Right lung (tissue), 10 donors: Measurements from ENCODE around the gene LCE3A. TPM values are rescaled to one million over a fixed set of nuclear protein-coding genes. Genes with fewer than 3 reads are reported as not detected.
"Not testable (repeated sequence)": the region's sequence is repeated elsewhere in the genome, so short reads cannot be mapped to it uniquely, and the experiment has no call there.

Experiments used
- DNase-seq, 2 donors: peaks; one replicate each; pipeline ENCODE4 v3.0.0-alpha.2; 2013
- long read RNA-seq, 8 donors: transcript quantifications; one replicate each; lab custom pipeline, GENCODE V29; 2026
- polyA plus RNA-seq, 5 donors: library from polyadenylated mRNA; unstranded; fragments of 120-200 nt; gene quantifications; one replicate each; pipeline versions ENCODE4 v1.2.1 to v1.2.3, GENCODE V29; 2013; ENCODE audit warnings: inconsistent platforms in 1 of 5, low replicate concordance in 1 of 5; ENCODE audit not compliant: insufficient read length in 5 of 5, insufficient read depth in 1 of 5

Gene LCE3A
- not detected for polyA plus RNA-seq
- long read RNA-seq, donor 1 = 0 reads
- long read RNA-seq, donor 2 = 0 reads
- long read RNA-seq, donor 3 = 0 reads
- long read RNA-seq, donor 4 = 0 reads
- long read RNA-seq, donor 5 = 0 reads
- long read RNA-seq, donor 6 = 0 reads
- long read RNA-seq, donor 7 = 0 reads
- long read RNA-seq, donor 8 = 0 reads

GRCh38 chr1:152622803-152623202 lies at the start of gene LCE3A:
Gene LCE3A (minus strand): TSS chr1:152623103. CDS start chr1:152623103, 0 bp downstream.
- DNase-seq = no peak

- no peak for DNase-seq
These were observed 44.7 kb upstream of the LCE3A start for GRCh38 chr1:152667648-152668047.

DNA sequence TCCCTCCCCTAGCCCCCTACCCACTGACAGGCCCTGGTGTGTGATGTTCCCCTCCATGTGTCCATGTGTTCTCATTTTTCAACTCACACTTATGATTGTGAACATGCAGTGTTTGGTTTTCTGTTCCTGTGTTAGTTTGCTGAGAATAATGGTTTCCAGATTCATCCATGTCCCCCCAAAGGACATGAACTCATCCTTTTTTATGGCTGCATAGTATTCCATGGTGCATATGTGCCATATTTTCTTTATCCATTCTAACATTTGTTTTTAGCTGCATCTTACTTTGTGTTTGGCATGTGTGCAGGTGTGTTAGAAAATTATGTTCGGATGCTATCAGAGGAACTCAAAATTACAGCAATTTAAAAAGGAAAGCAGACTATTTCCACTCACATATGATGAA lies 43.3 kb upstream of the LCE3A start:
- DNase-seq = not testable (repeated sequence)

DNA sequence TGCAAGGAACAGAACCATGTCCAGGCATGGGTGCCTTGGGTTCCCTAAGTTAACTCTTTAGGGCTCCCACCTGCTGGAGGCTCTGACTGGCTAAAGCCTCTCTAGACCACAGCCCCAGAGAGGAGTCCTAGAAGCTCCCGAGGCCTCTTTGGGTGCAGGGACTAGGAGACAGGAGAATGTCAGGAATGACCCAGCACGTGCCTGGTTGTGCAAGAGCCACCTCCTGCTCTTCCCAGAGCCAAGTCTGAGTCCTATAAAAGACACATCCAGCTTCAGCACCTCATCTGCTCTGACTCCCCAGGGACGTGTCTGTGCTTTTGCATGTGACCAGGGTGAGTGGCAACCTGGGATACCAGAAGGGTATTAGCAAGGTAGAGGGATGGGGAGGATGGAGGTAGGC lies 40.2 kb upstream of the LCE3A start, which contains the start of gene LCE2D:
TSS of gene LCE2D (plus strand) at position 283 of the 400 bp plus-strand sequence. CDS start 726 bp downstream, outside the sequence.
- no peak for DNase-seq

DNA sequence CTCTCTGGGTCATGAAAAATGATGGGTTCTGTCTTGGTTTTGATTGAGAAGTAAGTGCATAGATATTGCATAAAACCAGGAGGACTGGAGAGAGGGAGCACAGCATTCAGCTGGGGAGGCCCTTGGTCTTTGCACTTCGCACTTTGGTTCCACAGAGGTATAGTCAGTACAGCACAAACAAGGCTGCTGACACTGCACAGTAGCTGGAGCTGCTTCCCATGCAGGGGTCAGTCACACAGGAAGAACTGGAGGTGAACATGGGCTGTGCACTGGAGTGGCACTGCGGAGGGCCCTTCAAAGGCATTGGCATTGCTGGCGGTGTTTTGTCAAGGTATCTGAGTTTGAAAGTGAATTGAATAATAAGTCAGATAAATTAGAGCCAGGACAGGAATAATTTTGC lies 35.7 kb upstream of the LCE3A start:
- no peak for DNase-seq

DNA sequence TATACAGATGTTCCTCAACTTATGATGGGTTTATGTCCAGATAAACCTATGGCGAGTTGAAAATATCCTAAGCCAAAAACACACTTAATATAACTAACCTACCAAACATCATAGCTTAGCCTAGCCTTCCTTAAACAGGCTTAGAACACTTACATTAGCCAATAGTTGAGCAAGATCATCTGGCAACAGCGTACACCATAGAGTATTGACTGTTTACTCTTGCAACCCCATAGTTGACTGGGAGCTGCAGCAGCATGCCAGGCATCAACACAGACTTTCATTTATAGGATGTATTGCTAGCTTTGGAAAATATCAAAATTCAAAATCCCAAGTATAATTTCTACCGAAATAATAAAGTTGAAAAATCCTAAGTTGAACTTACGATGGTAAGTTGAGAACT lies 34.8 kb upstream of the LCE3A start:
- DNase-seq = no peak

DNA sequence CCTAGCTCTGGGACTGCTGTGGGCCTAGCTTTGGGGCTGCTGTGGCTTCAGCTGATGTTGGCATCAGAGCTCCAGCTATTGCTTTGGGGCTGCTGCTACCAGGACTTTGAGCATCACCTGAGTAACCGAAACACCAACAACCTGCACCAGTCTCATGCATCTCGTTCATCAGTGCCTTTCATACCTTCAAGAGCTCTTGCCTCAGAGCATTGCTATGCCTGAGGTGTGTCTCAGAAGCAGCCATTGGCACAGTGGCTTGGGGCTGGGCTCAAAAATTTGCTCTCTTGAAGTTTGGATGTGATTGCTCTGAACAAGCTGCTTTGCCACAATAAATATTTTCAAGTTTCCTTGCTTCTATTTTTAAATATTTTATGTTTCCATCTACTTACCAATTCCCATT lies 33.6 kb upstream of the LCE3A start:
- DNase-seq = no peak

- DNase-seq = peak; percentile 2 to 51
These were observed 31.2 kb upstream of the LCE3A start for GRCh38 chr1:152654110-152654509.

- no peak for DNase-seq
These were observed 23.8 kb upstream of the LCE3A start for GRCh38 chr1:152646656-152647055.

GRCh38 chr1:152645146-152645545 lies 22.2 kb upstream of the LCE3A start:
- no peak for DNase-seq

DNA sequence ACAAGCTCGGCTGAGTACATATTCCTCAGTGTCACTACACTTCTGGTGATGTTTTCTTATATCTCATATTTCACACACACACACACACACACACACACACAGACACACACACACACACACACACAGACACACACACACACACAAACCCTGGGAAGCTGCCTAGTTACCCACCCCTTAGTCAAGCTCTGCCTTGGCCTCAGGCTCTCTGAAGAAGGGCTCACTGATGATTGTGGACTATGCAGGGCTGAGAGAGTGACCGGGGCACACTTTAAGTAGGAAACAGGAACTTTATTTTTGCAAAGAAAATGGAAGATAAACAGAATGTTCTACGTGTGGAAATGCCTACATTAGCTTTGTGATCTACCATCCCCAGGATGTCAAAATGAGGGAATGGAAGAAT lies 21.0 kb upstream of the LCE3A start:
- no peak for DNase-seq

- no peak for DNase-seq
These were observed 17.4 kb upstream of the LCE3A start for GRCh38 chr1:152640351-152640750.

- no peak for DNase-seq
These were observed 7.7 kb upstream of the LCE3A start for GRCh38 chr1:152630596-152630995.

DNA sequence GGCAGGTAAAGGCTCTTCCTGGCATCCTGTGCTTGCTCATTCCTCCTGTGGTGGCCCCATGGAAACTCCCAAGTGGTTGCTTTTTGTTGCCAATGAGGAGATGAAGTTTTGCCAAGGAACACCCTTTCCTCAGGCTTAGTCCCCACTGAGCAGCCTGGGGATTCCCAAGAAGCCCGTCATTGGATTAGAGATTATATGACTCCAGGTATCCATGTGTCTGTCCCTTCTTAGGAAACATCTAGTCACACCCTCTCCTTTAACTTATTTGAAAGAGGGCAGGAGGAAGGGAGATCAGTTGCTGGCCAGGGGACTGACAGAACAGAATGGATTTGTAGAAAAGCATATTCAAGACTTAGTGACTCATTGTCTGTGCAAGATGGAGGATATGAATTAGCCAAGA lies 3.8 kb upstream of the LCE3A start:
- no peak for DNase-seq

DNA sequence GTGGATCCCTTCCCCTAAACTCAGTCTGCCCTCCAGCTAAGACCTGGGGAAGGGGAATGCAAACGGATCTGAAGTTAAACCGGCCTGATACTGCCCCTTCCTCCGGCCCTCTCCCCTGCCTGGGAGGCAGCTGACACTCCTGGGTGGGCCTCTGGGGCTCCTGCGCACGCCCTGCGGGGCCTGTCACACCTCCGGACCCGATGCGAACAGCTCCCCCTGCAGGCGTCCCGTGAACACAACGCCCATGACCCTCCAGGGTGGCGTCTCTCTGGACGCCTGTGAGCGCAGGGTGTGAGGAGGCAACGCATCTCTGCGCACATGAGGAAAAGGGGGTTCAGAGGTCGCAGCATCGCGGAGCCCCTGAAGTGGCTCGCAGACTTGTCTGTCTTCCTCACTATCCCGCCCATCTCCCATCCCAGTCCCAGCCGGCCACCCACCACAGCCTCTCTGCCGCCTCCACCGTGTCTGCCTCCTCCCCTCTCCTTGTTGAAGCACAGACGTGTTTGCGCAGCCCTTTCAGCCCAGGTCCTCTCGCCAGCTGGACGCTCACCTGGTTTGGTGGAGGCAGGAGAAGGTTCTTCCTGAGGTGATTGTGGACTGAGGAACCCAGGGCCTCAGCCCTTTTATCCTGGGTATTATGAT lies 421 bp upstream of the LCE3A start:
- no peak for DNase-seq

DNA sequence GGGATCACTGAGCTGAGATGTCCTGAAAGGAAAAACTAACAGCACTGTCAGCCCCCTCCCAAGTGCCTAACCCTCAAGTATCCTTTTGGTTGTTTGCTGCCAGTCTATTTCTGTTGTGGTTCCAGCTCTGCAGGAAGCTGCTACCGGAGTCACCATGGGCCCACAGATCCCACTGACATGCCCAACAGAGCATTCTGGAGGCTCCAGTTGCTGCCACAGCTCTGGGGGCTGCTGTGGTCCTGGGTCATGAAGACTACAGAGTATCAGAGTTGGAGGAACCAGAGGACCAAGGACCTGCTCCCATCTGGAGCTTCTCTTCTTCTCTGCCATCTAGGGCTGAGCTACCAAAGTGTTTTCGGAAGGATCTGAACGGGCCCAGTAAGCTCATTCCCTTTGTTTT lies 910 bp downstream of the LCE3A start:
- no peak for DNase-seq

- no peak for DNase-seq
These were observed 9.4 kb downstream of the LCE3A start, which contains the start of gene LCE3B for GRCh38 chr1:152613511-152613910. Gene LCE3B (plus strand): TSS chr1:152613811. CDS start chr1:152613811, 0 bp downstream.

DNA sequence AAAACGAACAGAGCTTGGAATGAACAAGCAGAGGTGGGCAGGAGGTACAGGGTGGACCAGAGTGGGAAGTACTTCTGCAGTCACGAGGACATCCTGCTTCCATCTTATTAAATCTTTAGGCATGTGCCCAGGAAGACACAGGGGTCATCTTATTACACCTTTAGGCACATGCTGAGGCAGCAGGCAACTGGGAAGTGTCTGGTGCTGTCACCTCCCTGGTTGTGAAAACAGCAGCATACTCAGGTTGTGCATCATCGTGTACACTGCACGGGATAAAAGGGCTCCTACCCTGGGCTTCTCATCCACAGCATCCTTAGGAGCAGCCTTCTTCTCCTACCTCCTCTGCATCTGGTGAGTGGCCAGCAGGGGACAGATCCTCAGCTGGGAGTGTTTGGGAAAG lies 23.0 kb downstream of the LCE3A start, which contains the start of gene LCE3C:
TSS of gene LCE3C (plus strand) at position 301 of the 400 bp plus-strand sequence. CDS start 498 bp downstream, outside the sequence.
- no peak for DNase-seq

GRCh38 chr1:152596986-152597385 lies 25.9 kb downstream of the LCE3A start:
- DNase-seq = no peak

DNA sequence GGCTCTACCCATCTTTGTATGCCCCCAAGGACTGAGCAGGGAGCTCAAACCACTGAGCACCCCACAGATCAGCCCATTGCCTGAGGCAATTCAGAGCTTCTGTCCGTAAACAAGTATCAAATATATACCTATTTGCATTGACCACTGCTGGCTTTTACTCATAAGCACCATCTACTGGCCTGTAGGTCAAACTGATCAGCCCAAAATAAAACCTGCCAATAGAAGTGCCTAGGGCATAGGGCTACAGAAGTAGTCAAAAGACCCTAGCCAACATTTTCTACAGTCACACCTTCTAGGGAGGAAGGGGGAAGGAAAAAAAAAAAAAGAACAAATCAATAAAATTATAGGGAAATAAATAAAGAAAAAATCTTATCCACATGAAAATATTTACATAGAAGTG lies 37.3 kb downstream of the LCE3A start:
- DNase-seq = no peak

DNA sequence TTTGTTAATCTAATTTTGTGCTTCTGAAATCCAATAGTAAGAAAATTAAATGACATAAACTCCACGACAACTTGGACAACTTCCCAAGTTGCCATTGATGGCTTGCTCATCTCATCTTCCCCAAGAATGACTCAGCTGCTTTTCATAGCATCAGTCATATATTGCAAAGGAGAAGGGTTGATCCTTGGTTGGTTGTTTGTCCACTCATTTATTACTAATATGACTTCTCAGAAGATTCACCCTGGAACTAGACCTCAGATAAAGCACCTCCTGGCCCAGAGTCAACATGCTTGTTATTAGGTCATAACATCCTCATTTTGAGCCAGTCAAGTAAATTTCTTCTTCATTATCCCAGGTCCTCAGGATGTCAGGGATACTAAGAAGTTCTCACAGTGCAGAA lies 40.3 kb downstream of the LCE3A start:
- DNase-seq = no peak

GRCh38 chr1:152580433-152580832 lies 42.5 kb downstream of the LCE3A start, which contains the start of gene LCE3D:
Gene LCE3D (minus strand): TSS chr1:152580516. CDS start chr1:152579936, 580 bp downstream.
- no peak for DNase-seq

DNA sequence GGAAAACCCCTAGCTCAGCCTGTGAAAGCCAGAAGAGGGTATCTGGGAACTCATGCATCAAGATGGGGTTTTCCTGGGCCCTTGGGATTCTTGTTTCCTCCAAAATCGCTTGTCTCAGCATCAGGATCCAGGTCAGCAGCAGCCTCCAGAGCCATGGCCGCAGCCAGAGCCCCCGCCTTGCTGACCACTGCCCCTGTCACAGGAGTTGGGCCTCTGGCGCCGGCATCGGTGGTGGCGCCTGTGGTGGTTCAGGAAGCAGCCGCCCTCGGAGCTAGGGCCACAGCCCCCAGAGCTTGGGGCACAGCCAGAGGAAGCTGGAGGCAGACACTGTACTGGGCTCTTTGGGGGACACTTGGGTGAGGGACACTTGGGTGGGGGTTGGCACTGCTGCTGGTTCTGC lies 43.4 kb downstream of the LCE3A start:
- not testable (repeated sequence) for DNase-seq
